ENCODE data around the gene SNAPIN. TPM values are rescaled to one million over a fixed set of nuclear protein-coding genes. Genes with fewer than 3 reads are reported as not detected.

SNAPIN gene
- total RNA-seq, 4 donors from 2014 or later: 10.5 to 38.4 (median 27.4) TPM

DNA sequence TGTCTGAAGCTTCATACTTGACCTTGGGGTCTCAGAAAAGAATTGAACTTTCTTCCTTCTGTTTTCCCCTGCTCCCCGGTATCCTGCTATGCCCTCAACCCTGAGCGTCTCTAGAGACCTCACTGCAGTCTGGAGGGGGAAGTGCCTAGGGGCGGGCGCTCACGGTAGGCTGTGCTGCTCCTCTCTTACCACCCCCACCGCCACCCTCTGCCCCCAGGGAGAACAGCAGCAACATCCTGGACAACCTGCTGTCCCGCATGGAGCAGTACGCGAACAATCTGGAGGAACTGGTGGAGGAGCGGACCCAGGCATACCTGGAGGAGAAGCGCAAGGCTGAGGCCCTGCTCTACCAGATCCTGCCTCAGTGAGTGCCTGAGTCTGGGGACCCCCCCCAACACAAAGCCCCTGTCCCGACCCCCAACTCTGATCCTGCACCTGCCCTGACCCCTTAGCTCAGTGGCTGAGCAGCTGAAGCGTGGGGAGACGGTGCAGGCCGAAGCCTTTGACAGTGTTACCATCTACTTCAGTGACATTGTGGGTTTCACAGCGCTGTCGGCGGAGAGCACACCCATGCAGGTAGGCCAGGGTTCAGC lies 30.3 kb downstream of the SNAPIN start:
- Histone ChIP-seq H3K27me3 (no peaks in the 10 kb centered on the region), H3K36me3 (no peaks in the 10 kb centered on the region), H3K27ac (no peak overlapping the region), H3K9me3 (no peaks in the 10 kb centered on the region), H3K4me1 (no peaks in the 10 kb centered on the region), H3K4me3 (no peak overlapping the region)
- no peak for DNase-seq
- intact Hi-C loops (cut with DNase I; ENCODE audit: low total_unique reads): no loop called here
- in situ Hi-C loops (cut with MboI; ENCODE audit: low pct_ligation_motif_present in 1 of 4, low pct_unique_long_range_greater_than_20kb in 1 of 4, low sequenced_read_pairs in 3 of 4): loop anchor here in 1 of 4 donors (25.0 kb wide), 1 partner anchor 298 kb away; the partner anchor contains the start of genes JTB, RAB13 and RPS27
- 83% methylated on average over 18 of the region's 18 CpGs; no CpG with 5 or more reads in 1 of the 2 donors for WGBS, 2 donors (ENCODE audit: low coverage in 1 of 2)
- TF ChIP-seq, protein P1, sequence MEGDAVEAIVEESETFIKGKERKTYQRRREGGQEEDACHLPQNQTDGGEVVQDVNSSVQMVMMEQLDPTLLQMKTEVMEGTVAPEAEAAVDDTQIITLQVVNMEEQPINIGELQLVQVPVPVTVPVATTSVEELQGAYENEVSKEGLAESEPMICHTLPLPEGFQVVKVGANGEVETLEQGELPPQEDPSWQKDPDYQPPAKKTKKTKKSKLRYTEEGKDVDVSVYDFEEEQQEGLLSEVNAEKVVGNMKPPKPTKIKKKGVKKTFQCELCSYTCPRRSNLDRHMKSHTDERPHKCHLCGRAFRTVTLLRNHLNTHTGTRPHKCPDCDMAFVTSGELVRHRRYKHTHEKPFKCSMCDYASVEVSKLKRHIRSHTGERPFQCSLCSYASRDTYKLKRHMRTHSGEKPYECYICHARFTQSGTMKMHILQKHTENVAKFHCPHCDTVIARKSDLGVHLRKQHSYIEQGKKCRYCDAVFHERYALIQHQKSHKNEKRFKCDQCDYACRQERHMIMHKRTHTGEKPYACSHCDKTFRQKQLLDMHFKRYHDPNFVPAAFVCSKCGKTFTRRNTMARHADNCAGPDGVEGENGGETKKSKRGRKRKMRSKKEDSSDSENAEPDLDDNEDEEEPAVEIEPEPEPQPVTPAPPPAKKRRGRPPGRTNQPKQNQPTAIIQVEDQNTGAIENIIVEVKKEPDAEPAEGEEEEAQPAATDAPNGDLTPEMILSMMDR (IDR thresholded peaks at IDR 0.05): no peak
- no peak for TF ChIP-seq POLR2AphosphoS5 (IDR thresholded peaks at IDR 0.05)
- TF ChIP-seq POLR2A (IDR thresholded peaks at IDR 0.05): no peak
- no peak for TF ChIP-seq EP300 (IDR thresholded peaks at IDR 0.05; ENCODE audit: low read depth)

DNA sequence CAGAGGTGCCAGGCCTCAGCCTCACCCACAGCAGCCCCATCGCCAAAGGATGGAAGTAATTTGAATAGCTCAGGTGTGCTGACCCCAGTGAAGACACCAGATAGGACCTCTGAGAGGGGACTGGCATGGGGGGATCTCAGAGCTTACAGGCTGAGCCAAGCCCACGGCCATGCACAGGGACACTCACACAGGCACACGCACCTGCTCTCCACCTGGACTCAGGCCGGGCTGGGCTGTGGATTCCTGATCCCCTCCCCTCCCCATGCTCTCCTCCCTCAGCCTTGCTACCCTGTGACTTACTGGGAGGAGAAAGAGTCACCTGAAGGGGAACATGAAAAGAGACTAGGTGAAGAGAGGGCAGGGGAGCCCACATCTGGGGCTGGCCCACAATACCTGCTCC lies 35.0 kb downstream of the SNAPIN start:
- TF ChIP-seq POLR2A (IDR thresholded peaks at IDR 0.05): no peak
- no peak for DNase-seq
- intact Hi-C loops (cut with DNase I; ENCODE audit: low total_unique reads): no loop called here
- Histone ChIP-seq H3K4me3 (no peak overlapping the region), H3K4me1 (no peaks in the 10 kb centered on the region), H3K27ac (no peak overlapping the region), H3K9me3 (no peaks in the 10 kb centered on the region), H3K27me3 (no peaks in the 10 kb centered on the region), H3K36me3 (no peaks in the 10 kb centered on the region)
- WGBS, 2 donors (ENCODE audit: low coverage in 1 of 2): 75% methylated on average over 4 of the region's 4 CpGs; no CpG with 5 or more reads in 1 of the 2 donors
- in situ Hi-C loops (cut with MboI; ENCODE audit: low pct_ligation_motif_present in 1 of 4, low pct_unique_long_range_greater_than_20kb in 1 of 4, low sequenced_read_pairs in 3 of 4): loop anchor here in 1 of 4 donors (25.0 kb wide), 1 partner anchor 294 kb away; the partner anchor contains the start of genes JTB, RAB13 and RPS27

DNA sequence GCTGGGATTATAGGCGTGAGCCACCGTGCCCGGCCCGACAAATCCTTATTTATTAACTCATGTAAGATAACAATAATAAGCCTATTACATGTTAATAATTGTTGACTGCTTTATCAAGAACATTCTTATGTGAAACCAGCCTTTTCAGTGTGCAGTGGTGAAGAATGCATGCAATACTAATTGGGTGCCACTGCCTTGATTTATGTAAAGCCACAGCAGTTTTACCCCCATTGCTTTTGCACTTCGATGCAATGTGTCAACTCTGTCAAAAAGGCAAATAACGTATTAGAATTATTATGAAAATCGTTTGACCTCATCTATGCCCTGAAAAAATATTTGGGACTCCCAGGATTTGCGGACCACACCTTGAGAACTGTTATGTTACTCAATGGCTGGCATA lies 38.2 kb downstream of the SNAPIN start:
- no peaks in the 10 kb centered on the region for H3K27me3 ChIP-seq
- WGBS, 2 donors (ENCODE audit: low coverage in 1 of 2): 88 to 91% methylated on average over 4 to 8 of the region's 8 CpGs
- no peaks in the 10 kb centered on the region for H3K36me3 ChIP-seq
- TF ChIP-seq POLR2A (IDR thresholded peaks at IDR 0.05): no peak
- no peak for TF ChIP-seq EP300 (IDR thresholded peaks at IDR 0.05; ENCODE audit: low read depth)
- TF ChIP-seq, protein P1 (IDR thresholded peaks at IDR 0.05): no peak
- no peak for TF ChIP-seq POLR2AphosphoS5 (IDR thresholded peaks at IDR 0.05)
- no peak for DNase-seq
- no peak overlapping the region for H3K4me3 ChIP-seq
- no peaks in the 10 kb centered on the region for H3K9me3 ChIP-seq
- in situ Hi-C loops (cut with MboI; ENCODE audit: low pct_ligation_motif_present in 1 of 4, low pct_unique_long_range_greater_than_20kb in 1 of 4, low sequenced_read_pairs in 3 of 4) (loop anchor here in 1 of 4 donors (25.0 kb wide), 1 partner anchor 291 kb away; the partner anchor contains the start of genes JTB, RAB13 and RPS27), intact Hi-C loops (cut with DNase I; ENCODE audit: low total_unique reads) (no loop called here)
- H3K27ac ChIP-seq: peak overlapping the region in 3 of 4 donors; percentile 67 to 76 (median 71)
- H3K4me1 ChIP-seq: peaks cover 0 to 3% (median 0%) of the 10 kb centered on the region in 4 donors

DNA sequence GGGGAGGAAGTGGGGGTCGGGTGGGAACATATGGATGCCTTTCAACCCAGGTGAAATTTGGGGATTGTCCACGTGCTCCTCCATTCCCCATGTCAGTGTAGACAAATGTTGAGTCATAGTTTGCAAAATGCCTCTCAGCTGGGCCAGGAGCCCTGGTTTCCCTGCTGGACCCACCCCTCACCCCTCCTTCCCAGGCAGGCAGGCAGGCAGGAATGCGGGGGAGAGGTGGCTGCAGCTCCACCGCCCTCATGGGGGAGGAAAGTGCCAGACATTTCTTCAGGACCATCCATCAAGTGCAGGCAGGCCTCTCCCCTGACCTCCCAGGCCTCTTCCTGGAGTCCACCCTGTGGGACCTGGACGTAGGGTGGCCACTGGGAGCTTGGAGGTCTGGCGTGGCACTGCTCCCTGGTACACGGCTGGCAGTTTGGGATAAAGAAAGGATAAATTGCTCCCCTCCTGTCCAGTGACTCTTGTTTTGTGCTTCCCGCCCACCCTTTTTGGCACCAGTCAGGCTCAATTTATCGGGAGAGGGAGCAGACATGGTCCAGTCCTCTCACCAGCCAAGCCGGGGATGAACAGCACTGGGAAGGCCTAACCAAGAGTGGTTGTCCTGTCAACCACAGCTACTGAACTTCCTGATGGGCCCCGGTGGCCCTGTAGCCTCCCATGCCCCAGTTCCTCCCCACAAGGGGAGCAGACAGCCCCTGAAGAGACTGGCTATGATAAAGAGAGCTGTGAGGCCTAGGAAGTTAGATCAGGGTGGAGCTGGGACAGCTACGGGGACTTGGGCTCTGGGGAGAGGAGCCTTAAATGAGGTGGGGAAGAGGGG lies 38.9 kb downstream of the SNAPIN start:
- Histone ChIP-seq H3K4me3 (peak overlapping the region in 1 of 4 donors; percentile 11), H3K9me3 (no peaks in the 10 kb centered on the region)
- no peak for DNase-seq

More for the DNA sequence above, 38.9 kb downstream of the SNAPIN start:
- TF ChIP-seq, protein P1 (IDR thresholded peaks at IDR 0.05): no peak
- TF ChIP-seq EP300 (IDR thresholded peaks at IDR 0.05; ENCODE audit: low read depth) (no peak), POLR2A (IDR thresholded peaks at IDR 0.05) (no peak), POLR2AphosphoS5 (IDR thresholded peaks at IDR 0.05) (no peak)
- Histone ChIP-seq H3K27me3 (no peaks in the 10 kb centered on the region), H3K27ac (peak overlapping the region; percentile 51 to 76 (median 69)), H3K4me1 (peaks cover 0 to 3% (median 0%) of the 10 kb centered on the region in 4 donors), H3K36me3 (no peaks in the 10 kb centered on the region)
- in situ Hi-C loops (cut with MboI; ENCODE audit: low pct_ligation_motif_present in 1 of 4, low pct_unique_long_range_greater_than_20kb in 1 of 4, low sequenced_read_pairs in 3 of 4): loop anchor here in 1 of 4 donors (25.0 kb wide), 1 partner anchor 290 kb away; the partner anchor contains the start of genes JTB, RAB13 and RPS27
- intact Hi-C loops (cut with DNase I; ENCODE audit: low total_unique reads): no loop called here
- WGBS, 2 donors (ENCODE audit: low coverage in 1 of 2): 64 to 74% methylated on average over 5 to 12 of the region's 12 CpGs
